ENCODE results near the gene ERBIN. TPM values are rescaled to one million over a fixed set of nuclear protein-coding genes. Genes with fewer than 3 reads are reported as not detected.

Gene ERBIN
- polyA plus RNA-seq (2012; rRNA removed): 10.3 and 14.0 TPM in 2 replicates
- polyA plus RNA-seq (2012; cell fraction: cytosol; rRNA removed): 16.0 and 18.2 TPM in 2 replicates
- 8.0 and 21.9 TPM in 2 replicates for polyA plus RNA-seq (2012; cell fraction: nucleus; rRNA removed)

GRCh38 chr5:65926276-65926783, at the start of gene ERBIN:
Gene ERBIN (plus strand): TSS chr5:65926575. CDS start chr5:65992719, 66,144 bp downstream.
- H4K20me1 ChIP-seq (ENCODE audit: insufficient read depth): peaks cover 36% of the 10 kb centered on the region
- H3K9ac ChIP-seq: peak within 1 kb of the TSS; percentile 99
- under 1% methylated on average over 17 of the region's 45 CpGs for WGBS (ENCODE audit: low lambda C conversion rate)
- H3K27me3 ChIP-seq (ENCODE audit: insufficient read depth): no peaks in the 10 kb centered on the region
- H3K9me2 ChIP-seq: no peaks in the 10 kb centered on the region
- peaks cover 28% of the 10 kb centered on the region for H3F3A ChIP-seq (replicated peaks; ENCODE audit: insufficient read depth)
- H3K79me2 ChIP-seq (ENCODE audit: insufficient read depth): peaks cover 51% of the 10 kb centered on the region
- H3K4me3 ChIP-seq (ENCODE audit: low read depth in 2 of 2, low read length in 1 of 2): peak within 1 kb of the TSS; percentile 93 to 96
- peak within 1 kb of the TSS; percentile 97 for H3K4me2 ChIP-seq
- H2AFZ ChIP-seq (ENCODE audit: low read depth): peak within 1 kb of the TSS; percentile 62
- peak within 1 kb of the TSS; percentile 97 to 99 for H3K27ac ChIP-seq (ENCODE audit: low read depth in 2 of 2, low read length in 1 of 2)
- ChIA-PET CTCF (interaction anchor here (0.6 to 1.6 kb wide), 5 partner anchors 10 to 502 kb away, joined by 3 to 7 read pairs (median 3); no protein-coding TSS in a partner anchor), POLR2A (interaction anchor here (0.7 to 1.2 kb wide), 3 partner anchors 17 to 218 kb away, joined by 3 to 9 read pairs (median 3); partner anchors contain the start of gene SREK1)
- peak; percentile 76 for DNase-seq
- H3K9me3 ChIP-seq: no peaks in the 10 kb centered on the region
- H3K36me3 ChIP-seq (replicated peaks in 1 of 2; ENCODE audit: control insufficient read depth in 1 of 2, insufficient read depth in 2 of 2, low read length in 1 of 2): peaks cover 6 to 13% of the 10 kb centered on the region in 2 experiments
- peaks cover 9 to 10% of the 10 kb centered on the region in 2 experiments; a peak in 3 of 4 replicates for H3K4me1 ChIP-seq (ENCODE audit: control insufficient read depth in 1 of 2, insufficient read depth in 2 of 2, low read depth in 1 of 2, low read length in 1 of 2)
- TF ChIP-seq RAD21 (IDR thresholded peaks at IDR 0.05; ENCODE audit: low read length): peak; percentile 6; the same call in 1 of the 2 replicates
- TF ChIP-seq SIN3A (IDR thresholded peaks at IDR 0.05; ENCODE audit: borderline replicate concordance, low read depth, low read length): peak; percentile 51; the same call in 1 of the 2 replicates
- TF ChIP-seq ELF1 (IDR thresholded peaks at IDR 0.05): peak; percentile 84
- no peak for TF ChIP-seq USF2 (IDR thresholded peaks at IDR 0.05; ENCODE audit: borderline replicate concordance, low read depth, low read length)
- TF ChIP-seq ZBTB33 (IDR thresholded peaks at IDR 0.05; ENCODE audit: borderline replicate concordance, low read depth): no peak
- peak; percentile 54; the same call in 1 of the 2 replicates for TF ChIP-seq MXI1 (IDR thresholded peaks at IDR 0.05; ENCODE audit: low read depth, low read length)
- peak; percentile 0; the same call in 1 of the 2 replicates for TF ChIP-seq SMC3 (IDR thresholded peaks at IDR 0.05; ENCODE audit: low read depth, low read length)
- peak; percentile 55 for TF ChIP-seq TAF1 (IDR thresholded peaks at IDR 0.05; ENCODE audit: borderline replicate concordance, low read depth, low read length)
- peak; percentile 53 for TF ChIP-seq GABPA (IDR thresholded peaks at IDR 0.05; ENCODE audit: low read depth)
- TF ChIP-seq EP300 (IDR thresholded peaks at IDR 0.05; ENCODE audit: borderline replicate concordance in 1 of 2, low read depth in 1 of 2, low read length in 1 of 2): no peak
- 0 out of 2 replicates have a peak, but pooled peaks have one; percentile 11 for TF ChIP-seq TEAD4 (IDR thresholded peaks at IDR 0.05; ENCODE audit: borderline replicate concordance, insufficient read depth)
- TF ChIP-seq REST (IDR thresholded peaks at IDR 0.05; ENCODE audit: low read depth, low read length): 0 out of 2 replicates have a peak, but pooled peaks have one; percentile 1
- peak; percentile 50 for TF ChIP-seq CHD2 (IDR thresholded peaks at IDR 0.05; ENCODE audit: low read length, partially characterized antibody)

All from SK-N-SH (cell line).